GM23338 (cell line): Measurements from ENCODE around the gene PRRG3. TPM values are rescaled to one million over a fixed set of nuclear protein-coding genes. Genes with fewer than 3 reads are reported as not detected.

Experiments used
- ATAC-seq: fragments of 200-7000 bp; cut with Tn5 transposase; 3 replicates; pipeline ENCODE4 v1.9.1; 2020
- DNase-seq: peaks from one replicate; pipeline ENCODE4 v3.0.0-alpha.2; 2015; ENCODE audit warnings: low spot score
- H2AFZ ChIP-seq: fragments of 200-600 bp; sonication (generic); 2 replicates; pipeline ENCODE4 v1.8.0; 2016; ENCODE audit warnings: antibody characterized with exemption, mild to moderate bottlenecking, moderate library complexity
- H3F3A ChIP-seq: fragments of 200-600 bp; sonication (generic); replicated peaks from 2 replicates; pipeline ENCODE4 v1.8.0; 2017; ENCODE audit warnings: antibody characterized with exemption, mixed run types, low read depth
- H3K27ac ChIP-seq: fragments of 200-600 bp; sonication (generic); 2 replicates; pipeline ENCODE4 v1.6.1; 2016; ENCODE audit warnings: low read depth
- H3K27me3 ChIP-seq: fragments of 200-600 bp; sonication (generic); 2 replicates; pipeline ENCODE4 v1.8.0; 2016; ENCODE audit warnings: mild to moderate bottlenecking, mixed run types, moderate library complexity; ENCODE audit not compliant: insufficient read depth
- H3K36me3 ChIP-seq: fragments of 200-600 bp; sonication (generic); 2 replicates; pipeline ENCODE4 v1.8.0; 2016; ENCODE audit warnings: mild to moderate bottlenecking; ENCODE audit not compliant: insufficient read depth
- H3K4me1 ChIP-seq: fragments of 200-600 bp; sonication (generic); 2 replicates; pipeline ENCODE4 v1.8.0; 2016; ENCODE audit warnings: mild to moderate bottlenecking, moderate library complexity; ENCODE audit not compliant: insufficient read depth
- H3K4me2 ChIP-seq: fragments of 200-600 bp; sonication (generic); 2 replicates; pipeline ENCODE4 v1.7.1; 2017; ENCODE audit warnings: mixed run types
- H3K4me3 ChIP-seq: fragments of 200-600 bp; sonication (generic); 2 replicates; pipeline ENCODE4 v1.6.1; 2016; ENCODE audit warnings: mixed run types
- H3K79me2 ChIP-seq: fragments of 200-600 bp; sonication (generic); replicated peaks from 2 replicates; pipeline ENCODE4 v1.8.0; 2017; ENCODE audit warnings: mild to moderate bottlenecking; ENCODE audit not compliant: insufficient read depth
- H3K9me2 ChIP-seq: fragments of 200-600 bp; sonication (generic); 2 replicates; pipeline ENCODE4 v1.8.0; 2017; ENCODE audit not compliant: insufficient read depth
- H4K20me1 ChIP-seq: fragments of 200-600 bp; sonication (generic); replicated peaks from 2 replicates; pipeline ENCODE4 v1.8.0; 2017; ENCODE audit warnings: mild to moderate bottlenecking; ENCODE audit not compliant: insufficient read depth
- H3K27ac Mint-ChIP-seq: 2 replicates; pipeline ENCODE4 v1.8.0; 2020; ENCODE audit warnings: inconsistent platforms, mild to moderate bottlenecking, moderate library complexity, mixed read lengths
- H3K27me3 Mint-ChIP-seq: 3 replicates; pipeline ENCODE4 v1.8.0; 2022; ENCODE audit warnings: low read depth, mild to moderate bottlenecking, moderate library complexity, mixed read lengths, inconsistent platforms; ENCODE audit not compliant: insufficient read depth, poor library complexity
- H3K36me3 Mint-ChIP-seq: 3 replicates; pipeline ENCODE4 v1.8.0; 2021; ENCODE audit warnings: low read depth, mild to moderate bottlenecking, inconsistent platforms, moderate library complexity, mixed read lengths
- H3K4me1 Mint-ChIP-seq: 3 replicates; pipeline ENCODE4 v1.8.0; 2020; ENCODE audit warnings: mild to moderate bottlenecking, inconsistent platforms, mixed read lengths
- H3K4me3 Mint-ChIP-seq: 3 replicates; pipeline ENCODE4 v1.8.0; 2021; ENCODE audit warnings: moderate library complexity, mild to moderate bottlenecking, inconsistent platforms, mixed read lengths
- H3K9me3 Mint-ChIP-seq: 3 replicates; pipeline ENCODE4 v1.8.0; 2020; ENCODE audit warnings: moderate library complexity, mild to moderate bottlenecking, inconsistent platforms, mixed read lengths
- CREB1 ChIP-seq: fragments of 250-450 bp; sonication (Bioruptor Pico); IDR thresholded peaks from 2 replicates; pipeline ENCODE4 v1.5.0; 2020; ENCODE audit warnings: low read depth, mild to moderate bottlenecking, moderate library complexity
- CTCF ChIP-seq, 2 experiments: fragments of 200-600 bp in 1 of 2; sonication (generic) in 1 of 2; conservative IDR thresholded peaks; 2 replicates each; pipeline versions ENCODE4 v1.5.1 to v1.6.1; 2016 to 2017; ENCODE audit warnings: antibody characterized with exemption in 2 of 2, low read depth in 2 of 2, mild to moderate bottlenecking in 2 of 2, moderate library complexity in 1 of 2
- EZH2phosphoT487 ChIP-seq: fragments of 200-600 bp; sonication (generic); IDR thresholded peaks from one replicate; pipeline ENCODE4 v1.8.1; 2018; ENCODE audit warnings: antibody characterized with exemption; ENCODE audit not compliant: unreplicated experiment
- JUNB ChIP-seq: IDR thresholded peaks from one replicate; pipeline ENCODE4 v1.6.1; 2016; ENCODE audit warnings: antibody characterized with exemption; ENCODE audit not compliant: unreplicated experiment
- NANOG ChIP-seq: IDR thresholded peaks from 2 replicates; pipeline ENCODE4 v1.6.1; 2016; ENCODE audit warnings: antibody characterized with exemption, borderline replicate concordance
- REST ChIP-seq: IDR thresholded peaks from one replicate; pipeline ENCODE4 v1.6.1; 2018; ENCODE audit warnings: antibody characterized with exemption; ENCODE audit not compliant: unreplicated experiment
- polyA plus RNA-seq: library from polyadenylated mRNA; unstranded; fragments of >200 nt; fragmentation: Nextera tagmentation; extraction: Ambion mirVana; gene quantifications from 2 replicates; pipeline ENCODE4 v1.2.1, GENCODE V29; 2016
- total RNA-seq: library from RNA; depleted of rRNA; stranded (reverse); fragments of >200 nt; shearing (Covaris generic); gene quantifications from 2 replicates; pipeline ENCODE4 v1.2.3, GENCODE V29; 2014
- TF ChIP-seq, protein P1 (sequence below): fragments of 250-450 bp; sonication (Bioruptor Pico); IDR thresholded peaks from 2 replicates; pipeline ENCODE4 v1.5.0; 2020; ENCODE audit warnings: mild to moderate bottlenecking, moderate library complexity

PRRG3 gene
- total and polyA plus RNA-seq, 2 experiments from 2014 or later: 5.0 to 10.6 TPM

- Histone ChIP-seq H3K4me1 (no peaks in the 10 kb centered on the region), H3K27ac (no peak overlapping the region), H2AFZ (no peak overlapping the region), H3K9me2 (no peaks in the 10 kb centered on the region), H3K4me3 (no peak overlapping the region), H4K20me1 (no peaks in the 10 kb centered on the region), H3K36me3 (no peaks in the 10 kb centered on the region), H3K27me3 (no peaks in the 10 kb centered on the region), H3K4me2 (no peak overlapping the region), H3K79me2 (no peaks in the 10 kb centered on the region), H3F3A (no peaks in the 10 kb centered on the region)
- Mint-ChIP-seq H3K9me3 (no peaks in the 10 kb centered on the region), H3K4me3 (no peak overlapping the region), H3K27me3 (peaks cover 1% of the 10 kb centered on the region), H3K36me3 (no peaks in the 10 kb centered on the region), H3K4me1 (peaks cover 4% of the 10 kb centered on the region; the same call in 2 of the 3 replicates), H3K27ac (no peak overlapping the region)
- DNase-seq (no peak), ATAC-seq (no peak)
- TF ChIP-seq CREB1 (CRISPR knock-in tag) (no peak), EZH2phosphoT487 (no peak), NANOG (no peak), JUNB (no peak)
- TF ChIP-seq, protein P1, sequence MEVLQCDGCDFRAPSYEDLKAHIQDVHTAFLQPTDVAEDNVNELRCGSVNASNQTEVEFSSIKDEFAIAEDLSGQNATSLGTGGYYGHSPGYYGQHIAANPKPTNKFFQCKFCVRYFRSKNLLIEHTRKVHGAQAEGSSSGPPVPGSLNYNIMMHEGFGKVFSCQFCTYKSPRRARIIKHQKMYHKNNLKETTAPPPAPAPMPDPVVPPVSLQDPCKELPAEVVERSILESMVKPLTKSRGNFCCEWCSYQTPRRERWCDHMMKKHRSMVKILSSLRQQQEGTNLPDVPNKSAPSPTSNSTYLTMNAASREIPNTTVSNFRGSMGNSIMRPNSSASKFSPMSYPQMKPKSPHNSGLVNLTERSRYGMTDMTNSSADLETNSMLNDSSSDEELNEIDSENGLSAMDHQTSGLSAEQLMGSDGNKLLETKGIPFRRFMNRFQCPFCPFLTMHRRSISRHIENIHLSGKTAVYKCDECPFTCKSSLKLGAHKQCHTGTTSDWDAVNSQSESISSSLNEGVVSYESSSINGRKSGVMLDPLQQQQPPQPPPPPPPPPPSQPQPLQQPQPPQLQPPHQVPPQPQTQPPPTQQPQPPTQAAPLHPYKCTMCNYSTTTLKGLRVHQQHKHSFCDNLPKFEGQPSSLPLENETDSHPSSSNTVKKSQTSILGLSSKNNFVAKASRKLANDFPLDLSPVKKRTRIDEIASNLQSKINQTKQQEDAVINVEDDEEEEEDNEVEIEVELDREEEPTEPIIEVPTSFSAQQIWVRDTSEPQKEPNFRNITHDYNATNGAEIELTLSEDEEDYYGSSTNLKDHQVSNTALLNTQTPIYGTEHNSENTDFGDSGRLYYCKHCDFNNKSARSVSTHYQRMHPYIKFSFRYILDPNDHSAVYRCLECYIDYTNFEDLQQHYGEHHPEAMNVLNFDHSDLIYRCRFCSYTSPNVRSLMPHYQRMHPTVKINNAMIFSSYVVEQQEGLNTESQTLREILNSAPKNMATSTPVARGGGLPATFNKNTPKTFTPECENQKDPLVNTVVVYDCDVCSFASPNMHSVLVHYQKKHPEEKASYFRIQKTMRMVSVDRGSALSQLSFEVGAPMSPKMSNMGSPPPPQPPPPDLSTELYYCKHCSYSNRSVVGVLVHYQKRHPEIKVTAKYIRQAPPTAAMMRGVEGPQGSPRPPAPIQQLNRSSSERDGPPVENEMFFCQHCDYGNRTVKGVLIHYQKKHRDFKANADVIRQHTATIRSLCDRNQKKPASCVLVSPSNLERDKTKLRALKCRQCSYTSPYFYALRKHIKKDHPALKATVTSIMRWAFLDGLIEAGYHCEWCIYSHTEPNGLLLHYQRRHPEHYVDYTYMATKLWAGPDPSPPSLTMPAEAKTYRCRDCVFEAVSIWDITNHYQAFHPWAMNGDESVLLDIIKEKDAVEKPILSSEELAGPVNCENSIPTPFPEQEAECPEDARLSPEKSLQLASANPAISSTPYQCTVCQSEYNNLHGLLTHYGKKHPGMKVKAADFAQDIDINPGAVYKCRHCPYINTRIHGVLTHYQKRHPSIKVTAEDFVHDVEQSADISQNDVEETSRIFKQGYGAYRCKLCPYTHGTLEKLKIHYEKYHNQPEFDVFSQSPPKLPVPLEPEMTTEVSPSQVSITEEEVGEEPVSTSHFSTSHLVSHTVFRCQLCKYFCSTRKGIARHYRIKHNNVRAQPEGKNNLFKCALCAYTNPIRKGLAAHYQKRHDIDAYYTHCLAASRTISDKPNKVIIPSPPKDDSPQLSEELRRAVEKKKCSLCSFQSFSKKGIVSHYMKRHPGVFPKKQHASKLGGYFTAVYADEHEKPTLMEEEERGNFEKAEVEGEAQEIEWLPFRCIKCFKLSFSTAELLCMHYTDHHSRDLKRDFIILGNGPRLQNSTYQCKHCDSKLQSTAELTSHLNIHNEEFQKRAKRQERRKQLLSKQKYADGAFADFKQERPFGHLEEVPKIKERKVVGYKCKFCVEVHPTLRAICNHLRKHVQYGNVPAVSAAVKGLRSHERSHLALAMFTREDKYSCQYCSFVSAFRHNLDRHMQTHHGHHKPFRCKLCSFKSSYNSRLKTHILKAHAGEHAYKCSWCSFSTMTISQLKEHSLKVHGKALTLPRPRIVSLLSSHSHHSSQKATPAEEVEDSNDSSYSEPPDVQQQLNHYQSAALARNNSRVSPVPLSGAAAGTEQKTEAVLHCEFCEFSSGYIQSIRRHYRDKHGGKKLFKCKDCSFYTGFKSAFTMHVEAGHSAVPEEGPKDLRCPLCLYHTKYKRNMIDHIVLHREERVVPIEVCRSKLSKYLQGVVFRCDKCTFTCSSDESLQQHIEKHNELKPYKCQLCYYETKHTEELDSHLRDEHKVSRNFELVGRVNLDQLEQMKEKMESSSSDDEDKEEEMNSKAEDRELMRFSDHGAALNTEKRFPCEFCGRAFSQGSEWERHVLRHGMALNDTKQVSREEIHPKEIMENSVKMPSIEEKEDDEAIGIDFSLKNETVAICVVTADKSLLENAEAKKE (CRISPR knock-in tag): no peak
Measured at GRCh38 chrX:151702741-151703340, 7.6 kb downstream of the PRRG3 start.

GRCh38 chrX:151703487-151703886 is 8.2 kb downstream of the PRRG3 start:
- Histone ChIP-seq H3K4me2 (no peak overlapping the region), H3K27ac (no peak overlapping the region), H3F3A (no peaks in the 10 kb centered on the region), H3K79me2 (no peaks in the 10 kb centered on the region), H3K9me2 (no peaks in the 10 kb centered on the region), H3K36me3 (no peaks in the 10 kb centered on the region), H3K4me1 (no peaks in the 10 kb centered on the region), H3K4me3 (no peak overlapping the region), H2AFZ (no peak overlapping the region), H3K27me3 (no peaks in the 10 kb centered on the region), H4K20me1 (no peaks in the 10 kb centered on the region)
- H3K36me3 Mint-ChIP-seq: no peaks in the 10 kb centered on the region
- H3K27ac Mint-ChIP-seq: no peak overlapping the region
- peaks cover 1% of the 10 kb centered on the region for H3K27me3 Mint-ChIP-seq
- DNase-seq (no peak), ATAC-seq (no peak)
- peaks cover 4% of the 10 kb centered on the region; the same call in 2 of the 3 replicates for H3K4me1 Mint-ChIP-seq
- no peak overlapping the region for H3K4me3 Mint-ChIP-seq
- H3K9me3 Mint-ChIP-seq: no peaks in the 10 kb centered on the region
- TF ChIP-seq REST (no peak), CTCF (conservative IDR thresholded peaks at IDR 0.05; ENCODE audit: low read depth in 2 of 2) (no peak), NANOG (no peak)
